Liver (tissue), 9 donors: ENCODE results near the gene JAG1. TPM values are rescaled to one million over a fixed set of nuclear protein-coding genes. Genes with fewer than 3 reads are reported as not detected.

ENCODE experiments used
- DNase-seq: peaks from one replicate; pipeline ENCODE4 v3.0.0-alpha.2; 2017; ENCODE audit warnings: low spot score
- H3K27ac ChIP-seq, 2 donors: one replicate each; pipeline ENCODE4 v1.7.0; 2013; ENCODE audit warnings: inconsistent platforms in 2 of 2, low read length in 2 of 2, control low read depth in 1 of 2, low read depth in 1 of 2, mild to moderate bottlenecking in 1 of 2
- H3K27me3 ChIP-seq, 4 donors: one replicate each; pipeline versions ENCODE4 v1.6.1 to v1.7.0; 2013; ENCODE audit warnings: low read length in 3 of 4, inconsistent platforms in 1 of 4, mild to moderate bottlenecking in 1 of 4, moderate library complexity in 1 of 4; ENCODE audit not compliant: control insufficient read depth in 4 of 4, insufficient read depth in 4 of 4
- H3K36me3 ChIP-seq, 4 donors: one replicate each; pipeline versions ENCODE4 v1.6.1 to v1.7.0; 2013; ENCODE audit warnings: low read length in 3 of 4, mild to moderate bottlenecking in 3 of 4, low read depth in 1 of 4, moderate library complexity in 1 of 4; ENCODE audit not compliant: control insufficient read depth in 4 of 4, insufficient read depth in 3 of 4
- H3K4me1 ChIP-seq, 4 donors: one replicate each; pipeline versions ENCODE4 v1.6.1 to v1.7.0; 2013; ENCODE audit warnings: low read length in 3 of 4, mild to moderate bottlenecking in 3 of 4, moderate library complexity in 1 of 4; ENCODE audit not compliant: control insufficient read depth in 4 of 4, insufficient read depth in 4 of 4
- H3K4me3 ChIP-seq, 3 donors: one replicate each; pipeline versions ENCODE4 v1.6.1 to v1.7.0; 2013; ENCODE audit warnings: low read length in 3 of 3, control low read depth in 1 of 3, low read depth in 1 of 3, mild to moderate bottlenecking in 1 of 3
- H3K9ac ChIP-seq, 2 donors: one replicate each; pipeline ENCODE4 v1.7.0; 2013; ENCODE audit warnings: low read length in 2 of 2, mild to moderate bottlenecking in 2 of 2, moderate library complexity in 2 of 2, control low read depth in 1 of 2, low read depth in 1 of 2
- H3K9me3 ChIP-seq, 4 donors: one replicate each; pipeline versions ENCODE4 v1.6.1 to v1.7.0; 2013; ENCODE audit warnings: low read length in 3 of 4; ENCODE audit not compliant: control insufficient read depth in 4 of 4
- ATF3 ChIP-seq: IDR thresholded peaks from 2 replicates; pipeline ENCODE4 v1.6.1; 2016; ENCODE audit warnings: antibody characterized with exemption
- CTCF ChIP-seq: fragments of 150-350 bp; IDR thresholded peaks from 2 replicates; pipeline ENCODE4 v1.5.1; 2017; ENCODE audit warnings: improper control_type of control experiment, low read depth, low read length; ENCODE audit not compliant: missing input control
- EGR1 ChIP-seq, 2 donors: IDR thresholded peaks; 2 replicates each; pipeline ENCODE4 v1.6.1; 2016 to 2018; ENCODE audit warnings: antibody characterized with exemption in 2 of 2, low read depth in 2 of 2
- FOXA1 ChIP-seq: IDR thresholded peaks from 2 replicates; pipeline ENCODE4 v1.6.1; 2016; ENCODE audit warnings: antibody characterized with exemption
- FOXA2 ChIP-seq: IDR thresholded peaks from 2 replicates; pipeline ENCODE4 v1.6.1; 2016; ENCODE audit warnings: antibody characterized with exemption
- GABPA ChIP-seq, 2 donors: IDR thresholded peaks in 1 of 2; conservative IDR thresholded peaks in 1 of 2; 2 replicates each; pipeline ENCODE4 v1.6.1; 2016; ENCODE audit warnings: antibody characterized with exemption in 2 of 2, mild to moderate bottlenecking in 1 of 2, moderate library complexity in 1 of 2
- HNF4A ChIP-seq, 2 donors: conservative IDR thresholded peaks; 2 replicates each; pipeline ENCODE4 v1.6.1; 2016; ENCODE audit warnings: antibody characterized with exemption in 2 of 2, mild to moderate bottlenecking in 2 of 2
- HNF4G ChIP-seq: IDR thresholded peaks from 2 replicates; pipeline ENCODE4 v1.6.1; 2016; ENCODE audit warnings: antibody characterized with exemption
- JUND ChIP-seq, 2 donors: IDR thresholded peaks; 2 replicates each; pipeline ENCODE4 v1.6.1; 2016; ENCODE audit warnings: antibody characterized with exemption in 2 of 2
- MAX ChIP-seq: IDR thresholded peaks from 2 replicates; pipeline ENCODE4 v1.6.1; 2016; ENCODE audit warnings: antibody characterized with exemption
- NR2F2 ChIP-seq: IDR thresholded peaks from 2 replicates; pipeline ENCODE4 v1.6.1; 2016; ENCODE audit warnings: antibody characterized with exemption
- RAD21 ChIP-seq, 2 donors: IDR thresholded peaks; 2 replicates each; pipeline ENCODE4 v1.6.1; 2016; ENCODE audit warnings: antibody characterized with exemption in 2 of 2, mild to moderate bottlenecking in 2 of 2
- REST ChIP-seq: IDR thresholded peaks from 2 replicates; pipeline ENCODE4 v1.6.1; 2016; ENCODE audit warnings: antibody characterized with exemption, mild to moderate bottlenecking
- RXRA ChIP-seq, 2 donors: IDR thresholded peaks; 2 replicates each; pipeline ENCODE4 v1.6.1; 2017 to 2018; ENCODE audit warnings: antibody characterized with exemption in 2 of 2, mild to moderate bottlenecking in 1 of 2
- SP1 ChIP-seq: IDR thresholded peaks from 2 replicates; pipeline ENCODE4 v1.6.1; 2018; ENCODE audit warnings: antibody characterized with exemption, mild to moderate bottlenecking
- TAF1 ChIP-seq: conservative IDR thresholded peaks from 2 replicates; pipeline ENCODE4 v1.6.1; 2016; ENCODE audit warnings: antibody characterized with exemption, mild to moderate bottlenecking
- YY1 ChIP-seq: IDR thresholded peaks from 2 replicates; pipeline ENCODE4 v1.6.1; 2016; ENCODE audit warnings: antibody characterized with exemption, mild to moderate bottlenecking
- ZBTB33 ChIP-seq: IDR thresholded peaks from 2 replicates; pipeline ENCODE4 v1.6.1; 2016; ENCODE audit warnings: antibody characterized with exemption
- WGBS: extraction: QIAGEN DNeasy Blood & Tissue Kit; methylation state at CpG from one replicate; pipeline ENCODE4 v1.1.7; 2013; 5-methylcytosine and 5-hydroxymethylcytosine counted together
- polyA plus RNA-seq, 2 donors: library from polyadenylated mRNA; stranded (reverse) in 1 of 2; unstranded in 1 of 2; fragments of 200-250 nt in 1 of 2; fragments of >200 nt in 1 of 2; fragmentation: Nextera tagmentation in 1 of 2; extraction: Ambion mirVana in 1 of 2; gene quantifications; one replicate each; pipeline versions ENCODE4 v1.2.1 to v1.2.3, GENCODE V29; 2013 to 2015
- total RNA-seq, 2 donors: library from RNA; depleted of rRNA; stranded (reverse); fragments of >200 nt; gene quantifications; one replicate each; pipeline ENCODE4 v1.2.3, GENCODE V29; 2014
- donor health status: healthy.
- donor health status: healthy.
- donor health status: healthy.
- donor health status: healthy.
- donor health status: healthy.

JAG1 gene
- total and polyA plus RNA-seq, 4 donors: 1.8 to 16.6 (median 4.6) TPM

- H3K27me3 ChIP-seq: no peaks in the 10 kb centered on the region
- H3K9ac ChIP-seq: no peak overlapping the region
- H3K9me3 ChIP-seq: no peaks in the 10 kb centered on the region
- no peak overlapping the region for H3K27ac ChIP-seq
- H3K4me1 ChIP-seq: no peaks in the 10 kb centered on the region
- H3K4me3 ChIP-seq: no peak overlapping the region
- H3K36me3 ChIP-seq: peaks cover 0 to 4% (median 0%) of the 10 kb centered on the region in 4 donors
- WGBS: 90% methylated on average over 13 of the region's 13 CpGs
- TF ChIP-seq ZBTB33 (no peak), EGR1 (IDR thresholded peaks at IDR 0.05; ENCODE audit: low read depth in 2 of 2) (no peak), NR2F2 (no peak), REST (no peak), FOXA2 (no peak), HNF4G (no peak), CTCF (no peak), RXRA (IDR thresholded peaks at IDR 0.05) (no peak)
- no peak for DNase-seq
Measured at GRCh38 chr20:10632721-10633509, 40.9 kb downstream of the JAG1 start.

GRCh38 chr20:10631126-10631525, 42.7 kb downstream of the JAG1 start:
- Histone ChIP-seq H3K9ac (no peak overlapping the region), H3K27ac (no peak overlapping the region), H3K36me3 (no peaks in the 10 kb centered on the region), H3K4me3 (no peak overlapping the region), H3K4me1 (no peaks in the 10 kb centered on the region), H3K27me3 (no peaks in the 10 kb centered on the region), H3K9me3 (no peaks in the 10 kb centered on the region)
- DNase-seq: no peak
- WGBS: 93% methylated on average over 4 of the region's 4 CpGs
- no peak for TF ChIP-seq SP1
- no peak for TF ChIP-seq MAX
- TF ChIP-seq EGR1 (IDR thresholded peaks at IDR 0.05; ENCODE audit: low read depth in 2 of 2): no peak
- no peak for TF ChIP-seq RAD21 (IDR thresholded peaks at IDR 0.05)
- no peak for TF ChIP-seq HNF4A (conservative IDR thresholded peaks at IDR 0.05)
- no peak for TF ChIP-seq CTCF
- TF ChIP-seq FOXA1: no peak
- TF ChIP-seq ATF3: no peak
- no peak for TF ChIP-seq GABPA (IDR thresholded peaks at IDR 0.05 in 1 of 2, conservative IDR thresholded peaks at IDR 0.05 in 1 of 2)
- TF ChIP-seq TAF1: no peak
- TF ChIP-seq NR2F2: no peak
- TF ChIP-seq FOXA2: no peak
- no peak for TF ChIP-seq ZBTB33
- no peak for TF ChIP-seq YY1
- no peak for TF ChIP-seq HNF4G
- no peak for TF ChIP-seq JUND (IDR thresholded peaks at IDR 0.05)
